SU-DHL-6 (cell line): ENCODE data around the gene SNCB.

Experiments
- H2AFZ ChIP-seq: fragments of 200-600 bp; sonication (generic); 2 replicates; pipeline ENCODE4 v1.6.1; 2014; ENCODE audit warnings: low read depth, mild to moderate bottlenecking, moderate library complexity, mixed read lengths, antibody characterized with exemption, low read length; ENCODE audit not compliant: severe bottlenecking
- H3F3A ChIP-seq: fragments of 200-600 bp; shearing (Covaris generic); 2 replicates; pipeline ENCODE4 v1.6.0; 2016; ENCODE audit warnings: antibody characterized with exemption, mild to moderate bottlenecking; ENCODE audit not compliant: insufficient read depth
- H3K27ac ChIP-seq: fragments of 200-600 bp; sonication (generic); 2 replicates; pipeline ENCODE4 v1.5.1; 2016; ENCODE audit warnings: low read depth, mild to moderate bottlenecking, low read length, moderate library complexity, mixed read lengths
- H3K27me3 ChIP-seq: fragments of 200-600 bp; sonication (generic), shearing (Covaris generic); 2 replicates; pipeline ENCODE4 v1.6.0; 2014; ENCODE audit warnings: mild to moderate bottlenecking, low read length
- H3K36me3 ChIP-seq: fragments of 200-600 bp; sonication (generic); 2 replicates; pipeline ENCODE4 v1.6.1; 2014; ENCODE audit warnings: mild to moderate bottlenecking, low read length, mixed read lengths
- H3K4me2 ChIP-seq: fragments of 300-600, 200-600 bp; shearing (Covaris generic), sonication (generic); 2 replicates; pipeline ENCODE4 v1.6.0; 2014; ENCODE audit warnings: low read length, low read depth, mild to moderate bottlenecking; ENCODE audit not compliant: poor library complexity, severe bottlenecking
- H3K4me3 ChIP-seq: fragments of 200-600 bp; sonication (generic); 2 replicates; pipeline ENCODE4 v1.5.1; 2014; ENCODE audit warnings: antibody characterized with exemption, low read length, mild to moderate bottlenecking, mixed read lengths; ENCODE audit not compliant: insufficient read depth, poor library complexity, severe bottlenecking
- H3K79me2 ChIP-seq: fragments of 200-600 bp; sonication (generic); 2 replicates; pipeline ENCODE4 v1.6.1; 2014; ENCODE audit warnings: mild to moderate bottlenecking, low read length, moderate library complexity; ENCODE audit not compliant: insufficient read depth
- H3K9ac ChIP-seq: fragments of 200-600 bp; sonication (generic); 2 replicates; pipeline ENCODE4 v1.7.0; 2014; ENCODE audit warnings: mild to moderate bottlenecking, low read length
- H3K9me2 ChIP-seq: fragments of 200-600 bp; sonication (generic); replicated peaks from 2 replicates; pipeline ENCODE4 v1.6.1; 2014; ENCODE audit warnings: low read length; ENCODE audit not compliant: insufficient read depth
- H3K9me3 ChIP-seq: fragments of 200-600 bp; sonication (generic); 2 replicates; pipeline ENCODE4 v1.6.1; 2014; ENCODE audit warnings: low read length, mixed read lengths; ENCODE audit not compliant: insufficient read depth
- H4K20me1 ChIP-seq: fragments of 200-600 bp; sonication (generic); 2 replicates; pipeline ENCODE4 v1.6.1; 2014; ENCODE audit warnings: low read depth, mild to moderate bottlenecking, antibody characterized with exemption, low read length, moderate library complexity, mixed read lengths
- CTCF ChIP-seq: fragments of 200-600 bp; sonication (generic); IDR thresholded peaks from one replicate; pipeline ENCODE4 v1.5.1; 2017; ENCODE audit warnings: antibody characterized with exemption, mild to moderate bottlenecking, low read length, moderate library complexity; ENCODE audit not compliant: insufficient read depth, poor library complexity, severe bottlenecking
- EZH2phosphoT487 ChIP-seq: fragments of 200-600 bp; sonication (generic), shearing (Covaris generic); conservative IDR thresholded peaks from 2 replicates; pipeline ENCODE4 v1.6.1; 2018; ENCODE audit warnings: mild to moderate bottlenecking, antibody characterized with exemption, low read length, moderate library complexity, mixed read lengths

Gene SNCB

GRCh38 chr5:176597417-176598389 is 32.6 kb downstream of the SNCB start:
- no peak overlapping the region for H3K4me2 ChIP-seq
- no peaks in the 10 kb centered on the region for H3K9me2 ChIP-seq
- H2AFZ ChIP-seq = no peak overlapping the region
- no peak for TF ChIP-seq CTCF
- no peaks in the 10 kb centered on the region for H3K79me2 ChIP-seq
- H3F3A ChIP-seq = no peaks in the 10 kb centered on the region
- H3K9me3 ChIP-seq = no peaks in the 10 kb centered on the region
- H3K36me3 ChIP-seq = no peaks in the 10 kb centered on the region
- H3K27me3 ChIP-seq = no peaks in the 10 kb centered on the region
- H4K20me1 ChIP-seq = no peaks in the 10 kb centered on the region
- no peak overlapping the region for H3K4me3 ChIP-seq
- no peak overlapping the region for H3K27ac ChIP-seq
- no peak overlapping the region for H3K9ac ChIP-seq

- Histone ChIP-seq H3K4me2 (no peak overlapping the region), H3K9me3 (no peaks in the 10 kb centered on the region), H3K36me3 (no peaks in the 10 kb centered on the region), H4K20me1 (no peaks in the 10 kb centered on the region), H3K79me2 (no peaks in the 10 kb centered on the region), H2AFZ (no peak overlapping the region), H3K27ac (no peak overlapping the region), H3K9me2 (no peaks in the 10 kb centered on the region), H3K9ac (no peak overlapping the region), H3F3A (no peaks in the 10 kb centered on the region), H3K4me3 (no peak overlapping the region), H3K27me3 (no peaks in the 10 kb centered on the region)
- TF ChIP-seq CTCF (no peak), EZH2phosphoT487 (no peak)
These were observed 33.5 kb downstream of the SNCB start for GRCh38 chr5:176596689-176597416.

GRCh38 chr5:176596069-176596644 is 34.2 kb downstream of the SNCB start:
- Histone ChIP-seq H3K27me3 (no peaks in the 10 kb centered on the region), H4K20me1 (no peaks in the 10 kb centered on the region), H3F3A (no peaks in the 10 kb centered on the region), H2AFZ (no peak overlapping the region), H3K4me2 (no peak overlapping the region), H3K27ac (no peak overlapping the region), H3K4me3 (no peak overlapping the region), H3K36me3 (no peaks in the 10 kb centered on the region), H3K9me2 (no peaks in the 10 kb centered on the region), H3K9ac (no peak overlapping the region), H3K9me3 (peaks cover 5% of the 10 kb centered on the region; the same call in 1 of the 2 replicates), H3K79me2 (no peaks in the 10 kb centered on the region)
- TF ChIP-seq EZH2phosphoT487 (no peak), CTCF (no peak)
